ENCODE data around the gene CCDC85C.

The CCDC85C gene

DNA sequence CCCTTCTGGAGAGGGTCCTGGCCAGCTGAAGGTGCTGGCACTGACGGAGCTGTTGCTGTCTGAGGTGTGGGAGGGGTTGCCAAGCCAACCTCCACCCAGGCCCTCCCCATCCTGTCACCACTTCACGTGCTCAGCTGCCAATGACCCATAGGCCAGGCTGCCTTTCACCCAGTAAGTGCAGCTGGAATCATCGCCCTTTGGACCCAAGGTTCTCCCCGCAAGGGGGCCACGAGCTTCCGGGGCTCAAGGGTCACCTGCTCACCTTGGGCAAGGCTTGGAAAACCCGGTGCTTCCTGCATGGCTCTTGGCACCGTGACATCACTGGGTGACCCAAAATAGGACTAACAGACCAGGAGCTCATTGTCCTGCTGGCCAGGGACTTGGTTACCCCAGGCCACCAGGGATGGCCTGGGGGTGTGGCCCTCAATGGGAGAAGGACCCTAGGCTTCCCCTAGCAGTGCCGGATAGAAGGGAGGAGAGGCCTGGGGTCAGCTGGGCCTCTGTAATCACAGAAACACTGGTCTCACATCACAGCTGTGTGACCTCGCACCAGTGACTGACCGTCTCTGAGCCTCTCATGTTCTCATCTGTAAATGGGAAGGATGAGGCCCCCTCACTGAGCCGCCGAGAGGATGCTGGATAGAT, 51.3 kb downstream of the CCDC85C start:
- no peak for DNase-seq

DNA sequence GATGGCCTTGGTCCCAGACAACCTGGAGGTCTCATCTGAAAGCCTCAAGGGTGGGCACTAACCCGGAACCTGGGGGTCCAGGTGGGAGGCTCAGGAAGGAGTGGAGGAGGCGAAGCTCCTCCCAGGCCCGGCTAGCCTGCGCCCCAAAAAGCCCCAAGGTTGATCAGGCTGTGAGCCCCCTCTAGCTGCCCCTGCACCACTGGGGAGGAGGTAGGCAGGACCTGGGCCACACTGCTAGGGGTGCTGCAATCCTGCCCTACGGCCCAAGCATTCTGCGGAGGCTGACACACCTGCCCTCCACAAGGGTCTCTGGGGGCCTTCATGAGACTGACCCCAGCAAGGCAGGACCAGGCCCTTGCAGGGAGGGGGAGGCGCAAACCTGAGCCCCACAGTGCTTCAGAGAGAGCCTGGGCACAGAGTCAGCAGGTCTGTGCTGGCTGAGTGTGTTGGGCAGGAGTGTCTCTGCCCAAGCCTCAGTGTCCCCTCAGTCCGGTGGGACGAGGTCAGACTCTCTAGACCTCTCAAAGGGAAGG, 51.9 kb downstream of the CCDC85C start:
- DNase-seq: no peak

DNA sequence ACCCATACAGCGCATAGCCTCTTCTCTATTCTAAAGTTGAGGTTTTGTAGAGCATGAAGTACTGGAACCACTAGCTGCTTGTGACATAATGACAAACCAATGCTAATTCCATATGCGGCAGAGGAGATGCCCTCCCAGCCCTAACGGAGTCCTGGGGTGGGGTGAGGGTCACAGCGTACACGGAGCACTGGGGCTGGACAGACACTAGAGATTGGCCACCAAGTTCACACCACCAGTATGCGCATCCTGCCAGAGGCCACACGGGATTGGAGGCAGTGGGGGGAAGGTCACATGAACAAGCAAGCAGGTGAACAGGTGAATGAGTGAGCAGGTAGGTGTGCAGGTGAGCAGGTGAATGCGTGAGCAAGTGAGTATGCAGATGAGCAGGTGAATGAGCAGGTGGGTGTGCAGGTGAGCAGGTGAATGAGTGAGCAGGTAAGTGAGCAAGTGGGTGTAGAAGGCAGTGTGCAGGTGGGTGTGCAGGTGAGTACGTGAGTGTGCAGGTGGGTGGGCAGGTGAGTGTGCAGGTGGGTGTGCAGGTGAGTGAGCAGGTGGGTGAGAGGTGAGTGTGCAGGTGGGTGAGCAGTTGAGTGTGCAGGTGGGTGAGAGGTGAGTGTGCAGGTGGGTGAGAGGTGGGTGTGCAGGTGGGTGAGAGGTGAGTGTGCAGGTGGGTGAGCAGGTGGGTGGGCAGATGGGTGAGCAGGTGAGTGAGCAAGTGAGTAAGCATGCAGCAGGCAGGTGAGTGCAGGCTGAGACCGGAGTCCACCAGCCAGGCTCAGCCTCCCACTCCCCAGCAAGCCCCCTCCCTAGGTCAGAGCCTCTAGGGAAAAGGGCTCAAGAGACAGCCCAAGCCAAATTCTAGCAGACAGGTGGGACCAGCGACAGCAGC, 52.7 kb downstream of the CCDC85C start:
- DNase-seq: no peak

DNA sequence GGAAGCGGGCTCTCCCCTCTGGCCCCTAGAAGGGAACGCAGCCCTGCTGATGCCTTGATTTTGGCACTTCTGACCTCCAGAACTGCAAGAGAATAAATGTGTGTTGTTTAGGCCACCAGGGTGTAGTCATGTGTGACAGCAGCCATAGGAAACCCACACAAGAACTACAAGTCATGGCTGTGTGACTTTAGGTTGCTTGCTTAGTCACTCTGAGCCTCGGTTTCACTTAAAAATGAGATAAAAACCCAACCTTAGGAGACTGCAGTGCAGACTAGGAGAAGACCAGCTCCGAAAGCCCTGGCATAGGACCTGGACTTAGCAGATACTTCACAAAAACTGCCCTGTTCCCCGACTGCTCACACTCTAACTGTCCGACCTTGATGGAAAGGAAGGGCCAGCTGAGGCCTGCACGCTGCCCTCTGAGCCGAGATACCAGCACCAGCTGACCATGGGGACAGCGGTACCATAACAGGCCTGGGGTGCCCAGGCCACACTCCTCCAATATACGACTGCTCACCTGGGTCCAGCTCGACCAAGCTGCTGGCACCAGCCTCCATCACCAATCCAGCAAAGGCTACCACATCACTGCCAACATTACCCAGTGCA, 53.5 kb downstream of the CCDC85C start:
- DNase-seq: no peak

DNA sequence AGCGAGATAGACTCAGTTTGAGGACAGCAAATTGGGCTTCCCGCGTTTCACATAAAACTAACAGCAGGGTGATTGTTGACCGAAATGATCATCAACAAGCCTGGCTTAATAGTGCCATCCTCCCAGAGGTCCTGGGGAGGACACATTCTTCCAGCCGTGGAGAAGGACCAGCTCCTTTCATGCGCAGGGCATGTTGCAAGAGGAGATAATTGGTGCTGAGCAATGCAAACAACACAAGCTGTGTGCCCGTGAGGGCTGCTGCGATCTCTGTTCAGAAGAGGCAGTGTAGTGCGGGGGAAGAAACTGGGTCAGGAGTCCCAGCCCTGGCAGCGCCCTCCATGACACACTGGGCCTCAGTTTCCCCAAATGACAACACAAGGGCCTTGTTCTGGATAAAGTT, 54.3 kb downstream of the CCDC85C start:
- no peak for DNase-seq

DNA sequence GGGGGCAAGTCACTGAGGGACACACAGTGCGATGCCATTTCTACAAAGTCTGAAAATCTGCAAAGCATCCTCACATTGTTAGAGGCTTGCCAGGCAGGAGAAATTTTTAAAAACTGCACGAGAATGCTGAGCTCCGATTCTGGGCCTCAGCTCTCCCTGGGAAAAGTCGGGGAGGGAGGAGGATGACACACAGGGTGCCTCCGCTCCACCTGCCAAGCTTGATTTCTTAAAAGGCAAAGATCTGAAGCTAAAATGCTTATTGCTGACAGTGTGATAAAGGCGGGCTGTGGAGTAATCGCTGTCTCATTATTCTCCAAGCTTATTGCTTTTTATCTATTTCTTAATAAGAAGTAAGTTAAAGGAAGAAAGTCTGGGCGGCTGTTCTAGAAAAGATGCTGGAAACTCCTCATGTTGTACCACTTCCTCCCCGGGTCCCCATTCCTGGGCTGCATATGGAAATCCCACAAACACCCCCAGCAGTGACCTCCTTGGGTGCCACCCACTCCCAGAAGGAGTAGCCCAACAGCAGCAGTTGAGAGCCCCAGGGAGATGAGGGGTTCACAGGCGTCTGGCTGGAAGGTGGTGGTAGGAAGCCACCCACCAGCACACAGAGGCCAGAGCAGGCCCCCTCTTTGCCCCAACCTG, 55.0 kb downstream of the CCDC85C start:
- no peak for DNase-seq

DNA sequence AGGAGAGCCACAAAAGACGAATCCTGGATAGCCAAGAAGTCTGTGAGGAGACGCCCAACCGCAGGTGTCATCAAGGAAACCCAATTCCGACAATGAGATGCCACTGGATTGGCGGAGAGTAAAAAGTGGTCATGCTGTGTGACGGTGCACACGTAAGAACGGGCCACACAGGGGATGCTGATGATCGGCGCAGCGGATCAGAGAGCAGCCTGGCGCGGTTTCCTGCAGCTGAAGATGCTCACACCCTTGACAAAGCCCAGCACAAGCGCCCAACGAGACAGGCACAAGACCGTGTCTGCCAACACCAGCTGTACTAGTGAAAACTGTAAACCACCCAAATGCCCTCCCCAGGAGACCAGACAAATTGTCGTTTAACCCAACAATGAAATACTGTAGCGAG, 55.8 kb downstream of the CCDC85C start:
- DNase-seq: no peak

DNA sequence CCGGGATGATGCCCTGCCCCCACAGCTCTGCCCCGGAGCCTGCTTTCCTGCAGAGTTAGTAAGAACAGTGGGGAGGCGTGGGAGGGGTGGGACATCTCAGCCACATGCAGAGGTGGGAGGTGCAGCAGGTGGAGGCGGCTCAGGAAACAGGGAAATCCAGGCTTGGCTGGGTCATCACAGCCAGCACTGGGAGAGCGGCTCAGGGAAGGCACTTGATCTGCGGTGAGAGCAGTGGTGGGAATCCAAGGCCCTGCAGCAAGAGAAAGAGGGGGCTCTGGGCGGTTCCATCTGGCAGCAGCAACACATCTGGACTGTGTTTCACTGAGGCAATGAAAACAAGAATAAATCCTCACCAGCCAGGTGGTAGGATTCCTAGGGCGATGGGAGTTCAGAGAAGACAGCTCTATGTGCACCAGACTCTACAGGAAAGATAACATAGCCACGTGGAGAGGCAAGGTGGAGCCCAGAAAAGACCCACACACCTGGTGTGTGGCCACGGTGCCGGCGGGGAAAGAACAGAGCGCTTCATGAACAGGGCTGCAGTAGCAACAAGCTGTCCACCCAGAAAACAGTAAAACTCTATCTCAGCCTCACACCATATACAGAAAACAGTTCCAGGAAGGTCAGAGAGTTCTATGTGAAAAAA, 57.6 kb downstream of the CCDC85C start:
- no peak for DNase-seq

DNA sequence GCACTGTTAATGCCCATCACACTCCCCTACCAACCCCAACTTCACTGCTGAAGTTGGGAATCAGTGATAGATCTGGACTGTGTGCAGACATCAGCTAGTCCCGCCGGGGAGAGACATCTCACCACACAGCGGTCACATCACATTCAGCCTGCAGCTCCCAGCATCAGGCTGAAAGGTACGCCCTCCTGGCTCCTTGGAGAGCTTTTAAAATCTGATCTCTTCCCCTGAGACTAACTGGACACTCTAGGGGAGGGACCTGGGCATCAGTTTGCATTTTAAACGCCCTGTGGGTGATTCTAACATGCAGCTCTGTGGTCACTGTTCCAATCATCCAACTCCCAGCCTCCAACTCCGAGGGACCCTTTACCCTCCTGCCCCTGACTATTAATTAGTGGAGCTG, 58.4 kb downstream of the CCDC85C start:
- no peak for DNase-seq

DNA sequence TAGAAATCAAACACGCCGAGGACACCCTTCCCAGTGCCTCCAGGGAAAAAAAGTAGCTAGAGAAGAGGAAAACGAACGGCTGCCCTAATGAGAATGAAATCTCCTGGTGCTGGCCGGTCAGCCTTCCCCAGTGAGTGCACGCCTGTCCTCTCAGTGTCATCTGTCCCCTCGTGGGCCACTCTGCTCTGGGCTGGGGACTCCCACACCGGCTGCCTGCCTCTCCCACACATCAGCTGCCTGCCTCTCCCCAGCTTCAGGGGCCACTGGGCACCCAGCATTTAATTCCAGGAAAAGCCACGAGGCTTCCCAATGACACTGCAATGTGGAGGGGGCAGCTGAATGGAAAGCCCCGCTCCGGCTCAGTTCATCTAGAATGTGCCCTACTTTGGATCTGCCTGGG, 59.0 kb downstream of the CCDC85C start:
- DNase-seq: no peak

DNA sequence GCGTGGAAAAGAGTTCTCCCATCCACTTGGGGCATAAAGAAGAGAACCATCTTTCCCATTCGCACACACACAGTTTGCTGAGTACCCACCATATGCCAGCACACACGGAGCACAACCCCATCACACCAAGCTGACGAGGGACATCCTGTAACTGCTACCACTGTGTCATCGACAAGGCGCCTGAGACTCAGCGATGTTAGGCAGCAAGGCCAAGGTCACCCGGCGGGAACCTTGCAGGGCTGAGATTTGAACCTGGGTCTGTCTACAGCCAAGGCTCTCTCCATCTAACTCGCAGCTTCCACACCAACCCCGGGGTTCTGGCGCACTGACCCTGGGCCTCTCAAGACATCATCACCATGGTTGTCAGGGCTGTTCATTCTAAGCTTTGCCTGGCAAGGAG, 60.0 kb downstream of the CCDC85C start:
- DNase-seq: no peak

DNA sequence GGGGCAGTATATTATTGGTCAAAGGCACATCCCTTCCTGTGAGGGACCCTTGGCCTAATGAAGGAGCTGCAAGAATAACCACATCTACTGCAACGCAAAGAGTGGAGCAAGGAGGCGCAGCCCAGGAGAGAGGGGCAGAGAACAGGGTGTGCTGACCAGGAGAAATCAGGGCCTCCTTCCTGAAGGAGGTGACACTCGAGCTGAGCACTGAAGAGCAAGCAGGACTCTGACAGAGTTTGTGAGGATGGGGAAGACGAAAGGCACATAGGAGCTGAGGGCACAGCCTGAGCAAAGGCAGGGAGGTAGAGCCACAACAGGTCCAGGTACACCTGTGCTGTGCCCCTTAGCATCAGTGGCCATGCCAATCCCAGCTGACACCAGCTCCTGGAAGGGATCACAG, 60.6 kb downstream of the CCDC85C start:
- DNase-seq: no peak

DNA sequence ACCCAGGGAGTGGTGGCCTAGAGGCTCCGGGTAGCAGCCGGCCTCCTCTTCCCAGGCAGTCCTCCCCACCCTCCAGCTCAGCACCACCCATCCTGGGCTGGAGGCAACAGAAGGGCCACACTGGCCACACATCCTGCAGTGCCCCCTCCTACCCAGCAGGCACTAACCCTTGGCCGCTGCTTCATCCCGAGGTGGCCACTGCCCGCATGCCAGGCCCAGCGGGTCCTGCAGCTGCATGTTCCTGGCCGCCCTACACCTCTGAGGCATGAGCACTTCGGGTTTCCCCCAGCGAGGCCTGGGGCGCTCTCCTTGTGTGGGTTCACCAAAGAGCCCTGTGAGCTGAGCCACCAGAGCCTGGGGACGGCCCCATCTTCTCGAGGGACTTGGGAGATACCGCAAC, 61.4 kb downstream of the CCDC85C start:
- DNase-seq: no peak

DNA sequence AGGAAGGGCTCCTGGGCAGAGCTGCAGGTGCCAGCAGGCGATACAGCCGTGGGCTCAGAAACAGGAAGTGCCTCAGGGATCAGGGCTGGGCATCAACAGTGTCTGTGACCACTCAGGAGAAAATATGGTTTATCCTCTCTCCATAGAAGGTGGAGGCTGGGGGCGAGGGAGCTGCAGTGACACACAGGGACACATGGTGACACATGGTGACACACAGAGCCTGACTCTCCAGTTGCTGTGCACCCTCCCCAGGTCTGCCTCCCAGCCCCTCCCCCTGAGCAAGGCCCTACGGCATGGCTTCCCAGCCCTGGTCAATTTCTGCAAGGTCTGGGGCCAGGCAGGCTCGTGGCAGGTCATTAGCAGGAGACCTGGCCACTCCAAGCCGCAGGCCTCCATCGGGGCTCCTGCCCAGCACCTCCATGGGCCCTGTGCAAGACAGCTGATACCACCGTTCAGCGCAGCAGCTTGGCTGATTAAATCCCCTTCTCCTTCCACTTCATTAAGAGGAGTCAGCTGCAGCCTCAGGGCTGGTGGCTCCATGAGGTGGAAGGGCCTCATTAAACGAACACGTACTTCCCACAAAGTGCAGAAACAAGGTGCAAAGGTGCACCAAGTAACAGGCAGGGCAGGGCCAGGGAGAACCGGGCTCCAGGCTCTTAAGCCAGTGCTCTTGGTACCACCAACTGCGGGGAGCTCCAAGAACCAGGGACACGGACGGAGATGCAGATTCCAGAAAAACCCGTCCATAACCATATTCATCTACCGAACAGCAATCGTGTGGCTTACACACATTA, 62.1 kb downstream of the CCDC85C start:
- DNase-seq: no peak

DNA sequence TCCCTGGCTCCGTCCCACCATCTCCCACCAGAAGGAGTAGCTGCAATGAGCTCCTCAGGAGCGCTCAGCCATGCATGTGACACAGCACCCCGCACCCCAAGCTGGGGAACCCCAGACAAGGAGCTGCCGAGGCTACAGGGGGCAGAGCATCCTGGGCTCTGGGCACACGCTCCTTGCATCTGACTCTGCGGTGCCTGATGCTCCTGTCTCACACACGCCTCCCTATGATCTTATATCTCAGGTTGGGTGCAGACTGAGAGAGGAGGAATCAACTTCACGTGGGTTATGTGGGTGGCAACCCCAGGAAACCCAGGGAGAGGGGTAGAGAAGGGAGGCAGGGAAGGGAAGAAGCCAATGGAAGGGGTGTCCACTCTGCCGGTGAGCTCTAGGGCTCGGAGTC, 62.8 kb downstream of the CCDC85C start:
- no peak for DNase-seq

DNA sequence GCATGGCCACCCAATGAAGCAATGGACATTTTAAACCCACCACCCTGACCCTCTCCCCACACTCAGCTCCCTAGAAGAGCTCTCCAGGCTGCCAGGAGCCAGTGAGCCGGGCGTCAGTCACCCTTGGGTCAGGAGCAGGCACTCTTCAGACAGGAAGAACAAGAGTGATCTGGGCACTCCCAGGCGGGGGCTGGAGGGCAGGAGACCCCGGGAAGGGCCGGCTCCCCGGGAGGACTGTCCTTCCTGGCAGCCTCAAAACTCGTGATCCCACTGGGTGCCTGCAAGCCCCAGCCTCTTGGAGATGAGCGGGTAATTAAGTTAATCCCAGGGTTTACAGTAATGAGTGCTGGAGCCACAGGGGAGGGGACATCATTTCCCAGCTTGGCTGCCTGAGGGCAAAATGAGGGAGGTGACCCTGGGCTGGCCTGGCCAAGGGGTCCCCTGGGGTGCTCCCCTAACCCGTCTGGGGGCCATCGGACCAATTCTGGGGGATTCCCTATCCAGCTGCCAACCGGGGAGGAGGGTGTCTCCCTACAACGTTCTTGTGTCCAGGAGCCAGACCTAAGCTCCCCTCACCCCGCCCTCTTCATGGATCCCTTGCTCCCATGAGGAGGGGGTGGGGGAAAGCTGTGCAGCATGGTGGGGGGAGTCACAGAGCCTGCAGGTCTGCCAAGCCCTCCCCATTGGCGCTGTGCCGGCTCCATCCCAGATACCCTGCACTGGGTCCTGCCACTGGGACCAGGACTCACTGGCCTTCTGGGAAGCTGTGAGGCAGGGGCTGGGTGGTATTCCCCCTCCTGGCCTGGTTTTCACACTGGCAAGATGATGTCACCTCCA, 63.6 kb downstream of the CCDC85C start:
- no peak for DNase-seq

DNA sequence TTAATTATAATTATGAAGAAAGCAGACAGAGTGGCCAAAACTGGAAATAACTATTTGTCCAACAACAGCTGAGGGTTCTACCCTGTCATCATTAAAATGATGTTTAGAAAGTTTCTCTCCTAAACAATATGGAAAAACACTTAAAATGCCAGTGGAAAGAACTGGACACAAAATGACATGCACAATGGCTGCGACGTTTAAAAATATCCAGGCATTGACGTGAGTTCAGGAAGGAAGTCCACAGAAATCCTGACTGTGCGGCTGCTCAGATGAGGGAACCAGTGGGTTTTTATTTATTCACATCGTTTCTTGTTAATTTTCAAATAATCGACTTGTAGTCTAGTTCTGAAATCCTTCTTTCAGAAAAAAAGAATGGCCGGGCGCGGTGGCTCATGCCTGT, 64.5 kb downstream of the CCDC85C start:
- DNase-seq: no peak

DNA sequence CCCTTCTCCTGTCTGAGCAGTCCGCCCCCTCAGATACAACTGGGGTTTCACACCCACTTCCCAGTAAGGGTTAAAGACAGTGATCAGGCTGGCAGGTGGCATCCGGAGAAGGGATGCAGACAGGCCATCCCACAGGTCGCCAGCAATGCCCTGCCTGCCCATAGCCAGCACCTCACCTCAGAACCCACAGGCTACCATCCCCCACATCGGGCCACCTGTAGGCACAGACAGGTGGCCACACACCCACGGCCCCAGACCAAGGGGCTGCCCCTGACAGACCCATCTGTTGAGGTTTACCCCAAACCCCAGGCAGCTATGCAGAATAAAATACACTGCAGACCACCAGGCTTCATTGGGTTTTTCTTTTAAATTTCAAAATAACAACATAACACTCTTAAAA, 65.3 kb downstream of the CCDC85C start:
- DNase-seq: no peak

DNA sequence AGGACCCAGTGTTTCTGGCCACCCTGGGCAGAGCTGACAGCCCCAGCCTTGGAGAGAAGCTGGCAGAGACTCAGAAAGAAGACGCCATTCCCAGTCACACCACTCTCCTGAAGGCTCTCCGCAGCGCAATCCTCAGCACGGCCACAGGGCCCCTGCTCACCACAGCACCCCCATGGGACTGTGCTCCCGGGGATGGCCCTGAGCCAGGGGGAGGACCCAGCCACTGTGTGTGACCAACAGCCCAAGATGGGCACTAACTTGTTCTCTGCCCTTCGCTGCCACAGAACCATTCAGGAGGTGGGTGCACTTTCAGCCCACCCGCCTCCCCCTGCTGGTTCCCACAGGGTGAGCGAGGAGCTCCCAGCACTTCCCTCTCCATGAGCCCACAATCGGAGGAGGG, 65.7 kb downstream of the CCDC85C start:
- no peak for DNase-seq

DNA sequence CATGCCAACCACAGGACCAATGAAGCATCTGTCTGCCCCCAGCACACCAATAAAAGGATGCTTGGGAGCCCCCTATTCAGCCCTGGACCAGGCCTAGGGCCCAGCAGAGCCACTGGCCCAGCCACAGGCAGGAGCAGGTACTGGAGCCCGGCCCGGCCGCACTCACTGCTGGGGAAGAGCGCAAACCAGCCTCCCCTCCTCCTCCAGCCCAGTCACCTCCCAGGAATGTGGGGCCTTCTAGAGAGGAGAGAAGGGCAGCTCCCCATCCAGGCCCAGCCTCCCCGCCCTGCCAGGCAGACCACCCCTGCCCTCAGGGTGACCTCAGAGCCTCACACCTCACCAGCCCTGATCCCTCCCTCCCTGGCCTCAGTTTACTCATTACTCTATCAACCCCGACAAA, 66.6 kb downstream of the CCDC85C start:
- DNase-seq: no peak
